IMR-90 (cell line): ENCODE results near the gene HNRNPH3.

ENCODE experiments used
- TF ChIP-seq, protein P1 (sequence below): fragments of 150-350 bp; IDR thresholded peaks from 2 replicates; pipeline ENCODE4 v1.6.1; 2016; ENCODE audit warnings: low read depth, mild to moderate bottlenecking, low read length, moderate library complexity, borderline replicate concordance
- TF ChIP-seq, protein P2 (sequence below): conservative IDR thresholded peaks from 2 replicates; pipeline ENCODE4 v1.5.1; 2012; ENCODE audit warnings: mild to moderate bottlenecking, low read depth, low read length, improper control_type of control experiment

- TF ChIP-seq, protein P1, sequence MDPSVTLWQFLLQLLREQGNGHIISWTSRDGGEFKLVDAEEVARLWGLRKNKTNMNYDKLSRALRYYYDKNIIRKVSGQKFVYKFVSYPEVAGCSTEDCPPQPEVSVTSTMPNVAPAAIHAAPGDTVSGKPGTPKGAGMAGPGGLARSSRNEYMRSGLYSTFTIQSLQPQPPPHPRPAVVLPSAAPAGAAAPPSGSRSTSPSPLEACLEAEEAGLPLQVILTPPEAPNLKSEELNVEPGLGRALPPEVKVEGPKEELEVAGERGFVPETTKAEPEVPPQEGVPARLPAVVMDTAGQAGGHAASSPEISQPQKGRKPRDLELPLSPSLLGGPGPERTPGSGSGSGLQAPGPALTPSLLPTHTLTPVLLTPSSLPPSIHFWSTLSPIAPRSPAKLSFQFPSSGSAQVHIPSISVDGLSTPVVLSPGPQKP: no peak
- TF ChIP-seq, protein P2, sequence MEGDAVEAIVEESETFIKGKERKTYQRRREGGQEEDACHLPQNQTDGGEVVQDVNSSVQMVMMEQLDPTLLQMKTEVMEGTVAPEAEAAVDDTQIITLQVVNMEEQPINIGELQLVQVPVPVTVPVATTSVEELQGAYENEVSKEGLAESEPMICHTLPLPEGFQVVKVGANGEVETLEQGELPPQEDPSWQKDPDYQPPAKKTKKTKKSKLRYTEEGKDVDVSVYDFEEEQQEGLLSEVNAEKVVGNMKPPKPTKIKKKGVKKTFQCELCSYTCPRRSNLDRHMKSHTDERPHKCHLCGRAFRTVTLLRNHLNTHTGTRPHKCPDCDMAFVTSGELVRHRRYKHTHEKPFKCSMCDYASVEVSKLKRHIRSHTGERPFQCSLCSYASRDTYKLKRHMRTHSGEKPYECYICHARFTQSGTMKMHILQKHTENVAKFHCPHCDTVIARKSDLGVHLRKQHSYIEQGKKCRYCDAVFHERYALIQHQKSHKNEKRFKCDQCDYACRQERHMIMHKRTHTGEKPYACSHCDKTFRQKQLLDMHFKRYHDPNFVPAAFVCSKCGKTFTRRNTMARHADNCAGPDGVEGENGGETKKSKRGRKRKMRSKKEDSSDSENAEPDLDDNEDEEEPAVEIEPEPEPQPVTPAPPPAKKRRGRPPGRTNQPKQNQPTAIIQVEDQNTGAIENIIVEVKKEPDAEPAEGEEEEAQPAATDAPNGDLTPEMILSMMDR: no peak
Observed at GRCh38 chr10:68371604-68372003, 39.7 kb downstream of the HNRNPH3 start.
